HepG2 (cell line): ENCODE results near the gene VPS29. TPM values are rescaled to one million over a fixed set of nuclear protein-coding genes. Genes with fewer than 3 reads are reported as not detected.

Experiments used
- ARID2 ChIP-seq: sonication (generic); formaldehyde crosslinking; IDR thresholded peaks from 2 replicates; pipeline ENCODE4 v1.8.1; 2022; ENCODE audit warnings: mild to moderate bottlenecking, missing genetic modification reagents, borderline replicate concordance
- CBFB ChIP-seq: sonication (generic); formaldehyde crosslinking; IDR thresholded peaks from 2 replicates; pipeline ENCODE4 v1.4.0; 2020; ENCODE audit warnings: missing genetic modification reagents
- MAFK ChIP-seq, 2 experiments: IDR thresholded peaks in 1 of 2; conservative IDR thresholded peaks in 1 of 2; 2 replicates each; pipeline ENCODE4 v1.6.1; 2011; ENCODE audit warnings: improper control_type of control experiment in 2 of 2, low read length in 2 of 2
- MTA1 ChIP-seq: sonication (generic); formaldehyde crosslinking; IDR thresholded peaks from 2 replicates; pipeline ENCODE4 v1.4.0; 2020; ENCODE audit warnings: missing genetic modification reagents, mild to moderate bottlenecking, borderline replicate concordance
- NFE2L2 ChIP-seq: fragments of 150-350 bp; IDR thresholded peaks from 2 replicates; pipeline ENCODE4 v1.6.1; 2014; ENCODE audit warnings: low read length
- NFKBIZ ChIP-seq: IDR thresholded peaks from 2 replicates; pipeline ENCODE4 v1.6.1; 2018; ENCODE audit warnings: missing genetic modification reagents, missing compliant biosample characterization
- PHF20 ChIP-seq: sonication (generic); formaldehyde crosslinking; IDR thresholded peaks from 2 replicates; pipeline ENCODE4 v1.5.0; 2020; ENCODE audit warnings: mild to moderate bottlenecking, missing genetic modification reagents
- PHF5A ChIP-seq: IDR thresholded peaks from one replicate; pipeline ENCODE4 v1.6.1; 2018; ENCODE audit warnings: low read depth, missing genetic modification reagents; ENCODE audit not compliant: unreplicated experiment
- TOE1 ChIP-seq: sonication (generic); formaldehyde crosslinking; IDR thresholded peaks from 2 replicates; pipeline ENCODE4 v1.4.0; 2020; ENCODE audit warnings: mild to moderate bottlenecking, missing genetic modification reagents
- polyA plus RNA-seq, 8 experiments: library from polyadenylated mRNA; depleted of rRNA in 3 of 8; stranded (reverse) in 7 of 8; unstranded in 1 of 8; fragments of >200 nt; fragmentation: Illumina TruSeq in 4 of 8; extraction: Trizol in 4 of 8; gene quantifications; 2 replicates each; pipeline versions ENCODE4 v1.2.1 to v1.2.3, GENCODE V29; 2011 to 2016; ENCODE audit warnings: low read depth in 4 of 8, missing spikeins in 1 of 8, mixed read lengths in 1 of 8; ENCODE audit not compliant: insufficient read depth in 1 of 8
- total RNA-seq, 5 experiments: library from RNA; depleted of rRNA; stranded (reverse); fragments of >200 nt; fragmentation: Illumina TruSeq; extraction: Trizol; gene quantifications; 2 replicates each; pipeline ENCODE4 v1.2.3, GENCODE V29; 2016; ENCODE audit warnings: low read depth in 1 of 5
- TF ChIP-seq, protein P1 (sequence below): sonication (generic); formaldehyde crosslinking; IDR thresholded peaks from 2 replicates; pipeline ENCODE4 v1.4.0; 2020; ENCODE audit warnings: mild to moderate bottlenecking, missing genetic modification reagents, borderline replicate concordance
- TF ChIP-seq, protein P2 (sequence below): sonication (generic); formaldehyde crosslinking; IDR thresholded peaks from 2 replicates; pipeline ENCODE4 v1.8.1; 2023; ENCODE audit warnings: mild to moderate bottlenecking, moderate library complexity, missing genetic modification reagents
- TF ChIP-seq, protein P3 (sequence below): sonication (generic); formaldehyde crosslinking; IDR thresholded peaks from 2 replicates; pipeline ENCODE4 v1.4.0; 2020; ENCODE audit warnings: missing genetic modification reagents
- TF ChIP-seq, protein P4 (sequence below): sonication (generic); formaldehyde crosslinking; IDR thresholded peaks from 2 replicates; pipeline ENCODE4 v1.5.0; 2020; ENCODE audit warnings: mild to moderate bottlenecking, missing genetic modification reagents, borderline replicate concordance
- TF ChIP-seq, protein P5 (sequence below): sonication (generic); formaldehyde crosslinking; IDR thresholded peaks from 2 replicates; pipeline ENCODE4 v1.4.0; 2020; ENCODE audit warnings: missing genetic modification reagents, mild to moderate bottlenecking, borderline replicate concordance
- TF ChIP-seq, protein P6 (sequence below): sonication (generic); formaldehyde crosslinking; IDR thresholded peaks from 2 replicates; pipeline ENCODE4 v1.8.1; 2023; ENCODE audit warnings: missing genetic modification reagents, mild to moderate bottlenecking, borderline replicate concordance

VPS29 gene
- total and polyA plus RNA-seq, 2 of the 13 experiments (the other 11 are each of a cell fraction or from before 2014, with no cell fraction given): 107 to 114 TPM

DNA sequence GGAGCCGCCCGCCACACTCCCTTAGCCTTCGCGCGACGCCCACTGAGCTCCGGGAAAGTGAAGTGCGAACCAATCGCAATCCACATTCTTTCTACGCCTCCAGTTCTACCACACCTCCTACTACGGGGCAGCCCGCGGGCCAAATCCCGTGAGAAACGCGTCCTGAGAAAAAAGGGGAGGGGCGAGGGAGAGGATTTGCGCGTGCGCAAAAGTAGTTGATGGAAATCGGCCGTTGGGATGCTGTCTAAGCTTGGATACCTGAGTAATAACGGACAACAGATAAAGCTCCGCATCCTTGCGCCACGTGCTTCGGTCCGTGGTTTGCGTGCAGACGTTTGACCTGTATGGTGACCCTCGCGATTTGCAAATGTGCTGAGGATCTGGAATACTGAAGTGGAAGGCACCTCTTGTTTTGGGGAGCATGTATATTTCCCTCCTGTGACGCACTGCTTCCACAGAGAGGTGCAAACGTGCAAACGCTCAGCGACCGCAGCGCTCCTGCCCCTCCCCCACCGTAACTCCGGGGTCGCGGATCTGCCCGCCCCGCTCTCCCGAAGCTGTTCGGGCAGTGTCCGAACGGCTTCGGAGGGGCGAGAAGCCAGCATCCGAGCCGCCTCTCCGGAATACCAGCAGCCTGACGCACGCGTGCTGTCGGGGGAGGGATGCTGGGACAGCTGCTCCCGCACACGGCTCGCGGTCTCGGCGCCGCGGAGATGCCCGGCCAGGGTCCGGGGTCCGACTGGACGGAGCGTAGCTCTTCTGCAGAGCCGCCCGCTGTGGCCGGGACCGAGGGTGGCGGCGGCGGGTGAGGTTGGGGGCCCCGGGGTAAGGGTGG lies 33.5 kb downstream of the VPS29 start, which contains the start of the genes FAM216A and GPN3 (continued):
- TF ChIP-seq, protein P1, sequence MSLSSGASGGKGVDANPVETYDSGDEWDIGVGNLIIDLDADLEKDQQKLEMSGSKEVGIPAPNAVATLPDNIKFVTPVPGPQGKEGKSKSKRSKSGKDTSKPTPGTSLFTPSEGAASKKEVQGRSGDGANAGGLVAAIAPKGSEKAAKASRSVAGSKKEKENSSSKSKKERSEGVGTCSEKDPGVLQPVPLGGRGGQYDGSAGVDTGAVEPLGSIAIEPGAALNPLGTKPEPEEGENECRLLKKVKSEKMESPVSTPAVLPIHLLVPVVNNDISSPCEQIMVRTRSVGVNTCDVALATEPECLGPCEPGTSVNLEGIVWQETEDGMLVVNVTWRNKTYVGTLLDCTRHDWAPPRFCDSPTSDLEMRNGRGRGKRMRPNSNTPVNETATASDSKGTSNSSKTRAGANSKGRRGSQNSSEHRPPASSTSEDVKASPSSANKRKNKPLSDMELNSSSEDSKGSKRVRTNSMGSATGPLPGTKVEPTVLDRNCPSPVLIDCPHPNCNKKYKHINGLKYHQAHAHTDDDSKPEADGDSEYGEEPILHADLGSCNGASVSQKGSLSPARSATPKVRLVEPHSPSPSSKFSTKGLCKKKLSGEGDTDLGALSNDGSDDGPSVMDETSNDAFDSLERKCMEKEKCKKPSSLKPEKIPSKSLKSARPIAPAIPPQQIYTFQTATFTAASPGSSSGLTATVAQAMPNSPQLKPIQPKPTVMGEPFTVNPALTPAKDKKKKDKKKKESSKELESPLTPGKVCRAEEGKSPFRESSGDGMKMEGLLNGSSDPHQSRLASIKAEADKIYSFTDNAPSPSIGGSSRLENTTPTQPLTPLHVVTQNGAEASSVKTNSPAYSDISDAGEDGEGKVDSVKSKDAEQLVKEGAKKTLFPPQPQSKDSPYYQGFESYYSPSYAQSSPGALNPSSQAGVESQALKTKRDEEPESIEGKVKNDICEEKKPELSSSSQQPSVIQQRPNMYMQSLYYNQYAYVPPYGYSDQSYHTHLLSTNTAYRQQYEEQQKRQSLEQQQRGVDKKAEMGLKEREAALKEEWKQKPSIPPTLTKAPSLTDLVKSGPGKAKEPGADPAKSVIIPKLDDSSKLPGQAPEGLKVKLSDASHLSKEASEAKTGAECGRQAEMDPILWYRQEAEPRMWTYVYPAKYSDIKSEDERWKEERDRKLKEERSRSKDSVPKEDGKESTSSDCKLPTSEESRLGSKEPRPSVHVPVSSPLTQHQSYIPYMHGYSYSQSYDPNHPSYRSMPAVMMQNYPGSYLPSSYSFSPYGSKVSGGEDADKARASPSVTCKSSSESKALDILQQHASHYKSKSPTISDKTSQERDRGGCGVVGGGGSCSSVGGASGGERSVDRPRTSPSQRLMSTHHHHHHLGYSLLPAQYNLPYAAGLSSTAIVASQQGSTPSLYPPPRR: no peak; the same call in 1 of the 2 replicates
- TF ChIP-seq, protein P2, sequence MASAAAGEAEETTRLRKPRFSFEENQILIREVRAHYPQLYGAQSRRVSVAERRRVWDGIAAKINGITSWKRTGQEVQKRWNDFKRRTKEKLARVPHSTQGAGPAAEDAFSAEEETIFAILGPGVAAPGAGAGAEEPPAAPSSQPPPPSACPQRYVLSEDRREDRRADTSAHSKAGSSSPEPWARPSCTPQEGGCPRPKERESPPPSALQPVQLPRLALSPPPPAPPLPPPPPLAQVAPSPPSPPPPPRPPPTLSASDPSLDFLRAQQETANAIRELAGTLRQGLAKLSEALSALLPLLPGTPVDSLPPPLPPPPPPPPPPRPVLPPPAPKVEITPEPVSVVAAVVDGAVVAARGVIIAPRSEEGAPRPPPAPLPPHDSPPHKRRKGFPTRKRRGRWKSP (CRISPR knock-in tag): peak; percentile 85; the same call in 1 of the 2 replicates
- TF ChIP-seq PHF5A (no peak), TOE1 (CRISPR knock-in tag) (no peak), ARID2 (CRISPR knock-in tag) (peak; percentile 80; the same call in 1 of the 2 replicates), MTA1 (0 out of 2 replicates have a peak, but pooled peaks have one; percentile 77), PHF20 (peak; percentile 73), MAFK (conservative IDR thresholded peaks at IDR 0.05 in 1 of 2, IDR thresholded peaks at IDR 0.05 in 1 of 2; ENCODE audit: low read length in 2 of 2) (no peak), NFE2L2 (no peak), NFKBIZ (CRISPR knock-in tag) (no peak), CBFB (CRISPR knock-in tag) (peak; percentile 19)
- TF ChIP-seq, protein P3, sequence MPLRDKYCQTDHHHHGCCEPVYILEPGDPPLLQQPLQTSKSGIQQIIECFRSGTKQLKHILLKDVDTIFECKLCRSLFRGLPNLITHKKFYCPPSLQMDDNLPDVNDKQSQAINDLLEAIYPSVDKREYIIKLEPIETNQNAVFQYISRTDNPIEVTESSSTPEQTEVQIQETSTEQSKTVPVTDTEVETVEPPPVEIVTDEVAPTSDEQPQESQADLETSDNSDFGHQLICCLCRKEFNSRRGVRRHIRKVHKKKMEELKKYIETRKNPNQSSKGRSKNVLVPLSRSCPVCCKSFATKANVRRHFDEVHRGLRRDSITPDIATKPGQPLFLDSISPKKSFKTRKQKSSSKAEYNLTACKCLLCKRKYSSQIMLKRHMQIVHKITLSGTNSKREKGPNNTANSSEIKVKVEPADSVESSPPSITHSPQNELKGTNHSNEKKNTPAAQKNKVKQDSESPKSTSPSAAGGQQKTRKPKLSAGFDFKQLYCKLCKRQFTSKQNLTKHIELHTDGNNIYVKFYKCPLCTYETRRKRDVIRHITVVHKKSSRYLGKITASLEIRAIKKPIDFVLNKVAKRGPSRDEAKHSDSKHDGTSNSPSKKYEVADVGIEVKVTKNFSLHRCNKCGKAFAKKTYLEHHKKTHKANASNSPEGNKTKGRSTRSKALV (CRISPR knock-in tag): peak; percentile 87; the same call in 1 of the 2 replicates
- TF ChIP-seq, protein P4, sequence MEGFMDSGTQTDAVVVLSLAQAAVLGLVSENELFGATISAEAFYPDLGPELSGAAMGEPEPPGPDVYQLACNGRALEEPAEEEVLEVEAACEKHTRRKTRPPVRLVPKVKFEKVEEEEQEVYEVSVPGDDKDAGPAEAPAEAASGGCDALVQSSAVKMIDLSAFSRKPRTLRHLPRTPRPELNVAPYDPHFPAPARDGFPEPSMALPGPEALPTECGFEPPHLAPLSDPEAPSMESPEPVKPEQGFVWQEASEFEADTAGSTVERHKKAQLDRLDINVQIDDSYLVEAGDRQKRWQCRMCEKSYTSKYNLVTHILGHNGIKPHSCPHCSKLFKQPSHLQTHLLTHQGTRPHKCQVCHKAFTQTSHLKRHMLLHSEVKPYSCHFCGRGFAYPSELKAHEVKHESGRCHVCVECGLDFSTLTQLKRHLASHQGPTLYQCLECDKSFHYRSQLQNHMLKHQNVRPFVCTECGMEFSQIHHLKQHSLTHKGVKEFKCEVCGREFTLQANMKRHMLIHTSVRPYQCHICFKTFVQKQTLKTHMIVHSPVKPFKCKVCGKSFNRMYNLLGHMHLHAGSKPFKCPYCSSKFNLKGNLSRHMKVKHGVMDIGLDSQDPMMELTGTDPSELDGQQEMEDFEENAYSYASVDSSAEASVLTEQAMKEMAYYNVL (CRISPR knock-in tag): 0 out of 2 replicates have a peak, but pooled peaks have one; percentile 60
- TF ChIP-seq, protein P5, sequence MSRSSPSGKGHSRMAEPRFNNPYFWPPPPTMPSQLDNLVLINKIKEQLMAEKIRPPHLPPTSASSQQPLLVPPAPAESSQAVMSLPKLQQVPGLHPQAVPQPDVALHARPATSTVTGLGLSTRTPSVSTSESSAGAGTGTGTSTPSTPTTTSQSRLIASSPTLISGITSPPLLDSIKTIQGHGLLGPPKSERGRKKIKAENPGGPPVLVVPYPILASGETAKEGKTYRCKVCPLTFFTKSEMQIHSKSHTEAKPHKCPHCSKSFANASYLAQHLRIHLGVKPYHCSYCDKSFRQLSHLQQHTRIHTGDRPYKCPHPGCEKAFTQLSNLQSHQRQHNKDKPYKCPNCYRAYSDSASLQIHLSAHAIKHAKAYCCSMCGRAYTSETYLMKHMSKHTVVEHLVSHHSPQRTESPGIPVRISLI (CRISPR knock-in tag): no peak; the same call in 1 of the 2 replicates
- TF ChIP-seq, protein P6, sequence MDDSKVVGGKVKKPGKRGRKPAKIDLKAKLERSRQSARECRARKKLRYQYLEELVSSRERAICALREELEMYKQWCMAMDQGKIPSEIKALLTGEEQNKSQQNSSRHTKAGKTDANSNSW (CRISPR knock-in tag): 0 out of 2 replicates have a peak, but pooled peaks have one; percentile 10
